ENCODE results near the gene CDH12.

- no peak for TF ChIP-seq POLR2A (IDR thresholded peaks at IDR 0.05; ENCODE audit: low read depth, low read length)
- TF ChIP-seq, protein P1, sequence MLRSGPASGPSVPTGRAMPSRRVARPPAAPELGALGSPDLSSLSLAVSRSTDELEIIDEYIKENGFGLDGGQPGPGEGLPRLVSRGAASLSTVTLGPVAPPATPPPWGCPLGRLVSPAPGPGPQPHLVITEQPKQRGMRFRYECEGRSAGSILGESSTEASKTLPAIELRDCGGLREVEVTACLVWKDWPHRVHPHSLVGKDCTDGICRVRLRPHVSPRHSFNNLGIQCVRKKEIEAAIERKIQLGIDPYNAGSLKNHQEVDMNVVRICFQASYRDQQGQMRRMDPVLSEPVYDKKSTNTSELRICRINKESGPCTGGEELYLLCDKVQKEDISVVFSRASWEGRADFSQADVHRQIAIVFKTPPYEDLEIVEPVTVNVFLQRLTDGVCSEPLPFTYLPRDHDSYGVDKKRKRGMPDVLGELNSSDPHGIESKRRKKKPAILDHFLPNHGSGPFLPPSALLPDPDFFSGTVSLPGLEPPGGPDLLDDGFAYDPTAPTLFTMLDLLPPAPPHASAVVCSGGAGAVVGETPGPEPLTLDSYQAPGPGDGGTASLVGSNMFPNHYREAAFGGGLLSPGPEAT (IDR thresholded peaks at IDR 0.05; ENCODE audit: low read depth): no peak
- TF ChIP-seq ZBTB33 (IDR thresholded peaks at IDR 0.05): no peak
Measured at GRCh38 chr5:22238047-22238446, 615.1 kb downstream of the CDH12 start.

Data from GM12878 (cell line).